K562 (cell line): ENCODE data around the gene SVBP. TPM values are rescaled to one million over a fixed set of nuclear protein-coding genes. Genes with fewer than 3 reads are reported as not detected.

Experiments used
- ATAC-seq: fragments of 200-7000 bp; cut with Tn5 transposase; 3 replicates; pipeline ENCODE4 v1.9.1; 2020; ENCODE audit warnings: moderate library complexity
- BruUV-seq: library from RNA; stranded (reverse); fragments of 400-500 nt; replicated peaks from 2 replicates; lab custom pipeline; 2021; lab: Mats Ljungman, UMichigan
- CTCF ChIA-PET: fragments of 300-600 bp; formaldehyde crosslinking; extraction: SDS; loops from one replicate; lab custom pipeline; 2021; ENCODE audit warnings: low intra/inter-chr PET ratio; lab: Yijun Ruan, JAX
- POLR2A ChIA-PET: fragments of 300-600, 350-650 bp; sonication (Branson Sonifier 250); formaldehyde crosslinking; extraction: SDS; loops from one replicate; lab custom pipeline; 2021; ENCODE audit warnings: antibody characterized with exemption, inconsistent platforms; lab: Yijun Ruan, JAX
- DNase-seq, 4 experiments: peaks; one replicate each; pipeline versions ENCODE4 v3.0.0 to v3.0.0-alpha.2; 2011 to 2018; ENCODE audit warnings: low spot score in 3 of 4, mixed read lengths in 3 of 4; ENCODE audit errors: extremely low read depth in 1 of 4
- FAIRE-seq: peaks from 2 replicates; lab custom pipeline; 2011; peaks lifted over from hg19 to GRCh38; lab: Jason Lieb, UNC
- H2AFZ ChIP-seq: 2 replicates; pipeline ENCODE4 v1.6.0; 2011; ENCODE audit warnings: low read depth, low read length, control low read depth, inconsistent platforms
- H3K27ac ChIP-seq: fragments of 200-600 bp; 3 replicates; pipeline ENCODE4 v1.8.0; 2011; ENCODE audit warnings: low read depth, mild to moderate bottlenecking, control low read depth, inconsistent platforms, low read length, moderate library complexity, mixed read lengths; ENCODE audit errors: extremely low read depth
- H3K27me3 ChIP-seq, 2 experiments: fragments of 300-600 bp in 1 of 2; 2 replicates in 1 of 2; 3 replicates in 1 of 2; pipeline versions ENCODE4 v1.6.0 to v1.8.0; 2011; ENCODE audit warnings: inconsistent platforms in 2 of 2, low read length in 2 of 2, mild to moderate bottlenecking in 1 of 2, mixed read lengths in 1 of 2, moderate library complexity in 1 of 2; ENCODE audit not compliant: control insufficient read depth in 2 of 2, insufficient read depth in 2 of 2
- H3K36me3 ChIP-seq: fragments of 300-600 bp; 3 replicates; pipeline ENCODE4 v1.8.0; 2011; ENCODE audit warnings: mild to moderate bottlenecking, low read length, inconsistent platforms; ENCODE audit not compliant: control insufficient read depth, insufficient read depth
- H3K4me1 ChIP-seq, 2 experiments: fragments of 200-600 bp in 1 of 2; replicated peaks in 1 of 2; 2 replicates in 1 of 2; 3 replicates in 1 of 2; pipeline versions ENCODE4 v1.5.1 to v1.8.0; 2011; ENCODE audit warnings: inconsistent platforms in 2 of 2, low read length in 2 of 2, mild to moderate bottlenecking in 1 of 2, mixed read lengths in 1 of 2, moderate library complexity in 1 of 2; ENCODE audit not compliant: control insufficient read depth in 2 of 2, insufficient read depth in 2 of 2
- H3K4me2 ChIP-seq: 2 replicates; pipeline ENCODE4 v1.6.1; 2011; ENCODE audit warnings: low read length, control low read depth, inconsistent platforms, mixed read lengths; ENCODE audit not compliant: insufficient read depth
- H3K4me3 ChIP-seq: fragments of 200-600 bp; sonication (generic), shearing (Covaris generic); 2 replicates; pipeline ENCODE4 v1.5.1; 2016; ENCODE audit warnings: control low read depth, inconsistent platforms
- H3K79me2 ChIP-seq: fragments of 200-600 bp; 3 replicates; pipeline ENCODE4 v1.8.0; 2011; ENCODE audit warnings: low read length, inconsistent platforms; ENCODE audit not compliant: control insufficient read depth, insufficient read depth
- H3K9ac ChIP-seq, 2 experiments: 2 replicates each; pipeline versions ENCODE4 v1.6.0 to v1.6.1; 2011; ENCODE audit warnings: low read depth in 2 of 2, low read length in 2 of 2, control low read depth in 1 of 2, inconsistent platforms in 1 of 2, mild to moderate bottlenecking in 1 of 2, mixed read lengths in 1 of 2; ENCODE audit not compliant: insufficient read depth in 1 of 2
- H3K9me1 ChIP-seq: one replicate; pipeline ENCODE4 v1.6.0; 2011; ENCODE audit warnings: inconsistent platforms, mild to moderate bottlenecking, low read length, moderate library complexity; ENCODE audit not compliant: control insufficient read depth, insufficient read depth
- H3K9me3 ChIP-seq: replicated peaks from 2 replicates; pipeline ENCODE4 v1.5.1; 2011; ENCODE audit warnings: low read depth, low read length, inconsistent platforms; ENCODE audit not compliant: control insufficient read depth, insufficient read depth
- H4K20me1 ChIP-seq: replicated peaks from 2 replicates; pipeline ENCODE4 v1.6.1; 2011; ENCODE audit warnings: low read length, inconsistent platforms, mixed read lengths; ENCODE audit not compliant: control insufficient read depth, insufficient read depth
- BRD4 ChIP-seq: fragments of 200-600 bp; sonication (generic); IDR thresholded peaks from 2 replicates; pipeline ENCODE4 v1.6.1; 2017; ENCODE audit warnings: inconsistent platforms
- HOXB6 ChIP-seq: fragments of 250-450 bp; sonication (Bioruptor Pico); IDR thresholded peaks from 2 replicates; pipeline ENCODE4 v1.5.1; 2022; ENCODE audit warnings: mild to moderate bottlenecking, borderline replicate concordance
- MIER1 ChIP-seq: fragments of 450-650 bp; IDR thresholded peaks from 2 replicates; pipeline ENCODE4 v1.6.1; 2016; ENCODE audit warnings: antibody characterized with exemption, mild to moderate bottlenecking, low read depth
- OTX1 ChIP-seq: fragments of 450-650 bp; formaldehyde crosslinking; IDR thresholded peaks from 2 replicates; pipeline ENCODE4 v1.4.0; 2022; ENCODE audit warnings: mild to moderate bottlenecking
- SMC3 ChIP-seq: conservative IDR thresholded peaks from 2 replicates; pipeline ENCODE4 v1.6.1; 2011; ENCODE audit warnings: low read depth, low read length, improper control_type of control experiment; ENCODE audit not compliant: insufficient read depth
- SRF ChIP-seq, 2 experiments: fragments of 250-450, 450-650 bp in 1 of 2; sonication (Bioruptor Pico) in 1 of 2; sonication (generic) in 1 of 2; formaldehyde crosslinking; IDR thresholded peaks; 2 replicates each; pipeline versions ENCODE4 v1.5.0 to v1.5.1; 2020 to 2022; ENCODE audit warnings: mild to moderate bottlenecking in 1 of 2, missing genetic modification reagents in 1 of 2
- ZEB2 ChIP-seq: fragments of 450-650 bp; IDR thresholded peaks from 2 replicates; pipeline ENCODE4 v1.6.1; 2016
- ZNF274 ChIP-seq: IDR thresholded peaks from 2 replicates; pipeline ENCODE4 v1.6.1; 2011; ENCODE audit warnings: low read depth, mild to moderate bottlenecking, low read length, moderate library complexity, borderline replicate concordance
- ZNF764 ChIP-seq: fragments of 250-450 bp; sonication (Bioruptor Pico); IDR thresholded peaks from 2 replicates; pipeline ENCODE4 v1.4.0; 2020; ENCODE audit warnings: low read depth, mild to moderate bottlenecking, moderate library complexity
- ZNF79 ChIP-seq: fragments of 250-450 bp; sonication (Bioruptor Pico); IDR thresholded peaks from 2 replicates; pipeline ENCODE4 v1.4.0; 2020; ENCODE audit warnings: low read depth, mild to moderate bottlenecking, moderate library complexity
- WGBS: fragments of 100-300 bp; shearing (Covaris generic); methylation state at CpG from one replicate; pipeline ENCODE4 v1.1.6; 2016; ENCODE audit warnings: low coverage, mixed read lengths; ENCODE audit not compliant: insufficient coverage; ENCODE audit errors: missing lambda C conversion rate; 5-methylcytosine and 5-hydroxymethylcytosine counted together
- in situ Hi-C: fragments of 300-500 bp; cut with MboI; formaldehyde crosslinking; loops from 4 replicates; pipeline ENCODE4 v1.15.0; 2018; ENCODE audit warnings: inconsistent platforms, mixed read lengths
- intact Hi-C: fragments of 100-400 bp; cut with micrococcal nuclease; formaldehyde crosslinking; loops from 2 replicates; pipeline ENCODE4 v1.14.2; 2022
- polyA plus RNA-seq, 8 experiments: library from polyadenylated mRNA; depleted of rRNA in 4 of 8; stranded (reverse) in 5 of 8; unstranded in 3 of 8; fragments of >200 nt; fragmentation: Nextera tagmentation in 2 of 8; fragmentation: Illumina TruSeq in 1 of 8; extraction: Ambion mirVana in 2 of 8; extraction: Trizol in 1 of 8; gene quantifications; 2 replicates each; pipeline versions ENCODE4 v1.2.1 to v1.2.3, GENCODE V29; 2011 to 2014; ENCODE audit warnings: inconsistent platforms in 1 of 8, missing spikeins in 1 of 8
- total RNA-seq, 7 experiments: library from RNA; depleted of rRNA in 6 of 7; stranded (reverse); fragments of >200 nt in 6 of 7; fragmentation: Illumina TruSeq in 2 of 7; extraction: Trizol in 2 of 7; gene quantifications; 2 replicates each; pipeline versions ENCODE4 v1.2.1 to v1.2.3, GENCODE V29; 2011 to 2021; ENCODE audit warnings: low replicate concordance in 1 of 7
- TF ChIP-seq, protein P1 (sequence below): fragments of 450-650 bp; formaldehyde crosslinking; IDR thresholded peaks from 2 replicates; pipeline ENCODE4 v1.4.0; 2020; ENCODE audit warnings: mild to moderate bottlenecking, moderate library complexity
- TF ChIP-seq, protein P2 (sequence below): sonication (generic); formaldehyde crosslinking; IDR thresholded peaks from 2 replicates; pipeline ENCODE4 v1.8.0; 2023; ENCODE audit warnings: mild to moderate bottlenecking, missing genetic modification reagents
- TF ChIP-seq, protein P3 (sequence below): fragments of 250-450 bp; sonication (Bioruptor Pico); IDR thresholded peaks from 2 replicates; pipeline ENCODE4 v1.8.0; 2021; ENCODE audit warnings: moderate library complexity, mild to moderate bottlenecking, inconsistent platforms

Gene SVBP
- total and polyA plus RNA-seq, 9 of the 15 experiments (the other 6 are each of a cell fraction or from before 2014, with no cell fraction given) = 31.7 to 49.7 (median 40.0) TPM

DNA sequence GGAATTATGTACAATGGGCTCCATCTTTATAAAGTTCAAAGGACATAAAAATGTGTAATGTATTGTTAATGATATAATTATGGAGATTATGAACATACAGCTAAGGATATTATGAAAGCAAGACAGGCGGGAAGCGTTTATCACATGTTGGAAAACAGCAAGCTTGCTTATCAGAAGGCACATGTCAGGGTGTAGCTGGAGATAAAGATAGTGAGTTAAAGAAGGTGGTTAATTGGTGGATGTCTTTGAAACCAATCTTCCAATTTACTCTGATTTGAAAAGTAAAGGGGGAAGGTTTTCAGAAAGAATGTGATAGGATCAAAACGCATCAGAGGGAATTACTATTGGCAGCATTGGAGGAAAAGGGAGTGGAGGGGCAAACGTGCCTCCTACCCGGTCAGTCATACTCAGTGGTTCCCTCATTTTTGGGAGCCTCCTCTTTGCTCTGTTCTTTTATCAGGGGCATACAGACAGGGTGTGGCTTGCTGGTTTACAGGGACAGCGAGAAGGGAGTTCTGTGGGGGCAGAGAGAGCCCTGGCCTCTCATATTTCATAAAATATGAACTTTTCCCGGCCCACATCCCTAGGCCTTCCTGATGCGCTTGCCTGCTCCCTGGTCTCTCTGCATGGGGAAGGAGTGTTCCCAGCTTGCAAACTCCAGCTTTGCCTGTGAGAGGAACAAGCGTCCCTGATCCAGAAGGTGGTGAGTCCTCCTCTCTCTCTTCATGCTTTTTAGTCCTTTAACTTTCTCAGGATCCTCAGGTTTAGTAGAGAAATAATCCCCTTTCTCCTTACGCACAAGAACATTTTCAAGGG lies 8.0 kb upstream of the SVBP start:
- peak overlapping the region; percentile 81 for H2AFZ ChIP-seq
- no TSS peak for BruUV-seq
- peaks cover 55% of the 10 kb centered on the region for H3K79me2 ChIP-seq
- DNase-seq = peak; percentile 78 to 95 (median 89)
- WGBS = under 1% methylated on average over 10 of the region's 10 CpGs
- peak; percentile 86 for FAIRE-seq
- H3K9me3 ChIP-seq = no peaks in the 10 kb centered on the region
- H4K20me1 ChIP-seq = no peaks in the 10 kb centered on the region
- intact Hi-C loops = loop anchor here (1.0 to 5.0 kb wide), 4 partner anchors 8 to 100 kb away; partner anchors contain the start of genes C1orf50, ERMAP, P3H1 and SVBP
- no peaks in the 10 kb centered on the region for H3K27me3 ChIP-seq
- peak overlapping the region; percentile 87 for H3K27ac ChIP-seq
- CTCF ChIA-PET = interaction anchor here (0.7 kb wide), 1 partner anchor 44 kb away, joined by 3 read pairs; no protein-coding TSS in a partner anchor
- H3K9me1 ChIP-seq = no peaks in the 10 kb centered on the region
- H3K4me1 ChIP-seq = peaks cover 25 to 57% of the 10 kb centered on the region in 2 experiments
- H3K36me3 ChIP-seq = peaks cover 21% of the 10 kb centered on the region
- in situ Hi-C loops = no loop called here
- ATAC-seq = peak; percentile 90
- H3K4me2 ChIP-seq = peak overlapping the region; percentile 97
- H3K4me3 ChIP-seq = peak overlapping the region; percentile 49
- H3K9ac ChIP-seq = peak overlapping the region; percentile 86 to 92
- POLR2A ChIA-PET = interaction anchor here (0.5 to 8.7 kb wide), 14 partner anchors 8 to 248 kb away, joined by 3 to 76 read pairs (median 4); partner anchors contain the start of genes C1orf50, ERMAP, P3H1 and YBX1
- TF ChIP-seq ZNF764 (CRISPR knock-in tag) (no peak), OTX1 (CRISPR knock-in tag) (peak; percentile 39; the same call in 1 of the 2 replicates), SMC3 (0 out of 2 replicates have a peak, but pooled peaks have one; percentile 3), SRF (CRISPR knock-in tag; IDR thresholded peaks at IDR 0.05) (peak in 1 of 2 experiments; percentile 15; a peak in 1 of 4 replicates), BRD4 (no peak), HOXB6 (no peak), ZNF79 (CRISPR knock-in tag) (no peak), MIER1 (no peak), ZEB2 (peak; percentile 81; the same call in 1 of the 2 replicates), ZNF274 (peak; percentile 73; the same call in 1 of the 2 replicates)
- TF ChIP-seq, protein P1, sequence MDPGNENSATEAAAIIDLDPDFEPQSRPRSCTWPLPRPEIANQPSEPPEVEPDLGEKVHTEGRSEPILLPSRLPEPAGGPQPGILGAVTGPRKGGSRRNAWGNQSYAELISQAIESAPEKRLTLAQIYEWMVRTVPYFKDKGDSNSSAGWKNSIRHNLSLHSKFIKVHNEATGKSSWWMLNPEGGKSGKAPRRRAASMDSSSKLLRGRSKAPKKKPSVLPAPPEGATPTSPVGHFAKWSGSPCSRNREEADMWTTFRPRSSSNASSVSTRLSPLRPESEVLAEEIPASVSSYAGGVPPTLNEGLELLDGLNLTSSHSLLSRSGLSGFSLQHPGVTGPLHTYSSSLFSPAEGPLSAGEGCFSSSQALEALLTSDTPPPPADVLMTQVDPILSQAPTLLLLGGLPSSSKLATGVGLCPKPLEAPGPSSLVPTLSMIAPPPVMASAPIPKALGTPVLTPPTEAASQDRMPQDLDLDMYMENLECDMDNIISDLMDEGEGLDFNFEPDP (CRISPR knock-in tag) = no peak
- TF ChIP-seq, protein P2, sequence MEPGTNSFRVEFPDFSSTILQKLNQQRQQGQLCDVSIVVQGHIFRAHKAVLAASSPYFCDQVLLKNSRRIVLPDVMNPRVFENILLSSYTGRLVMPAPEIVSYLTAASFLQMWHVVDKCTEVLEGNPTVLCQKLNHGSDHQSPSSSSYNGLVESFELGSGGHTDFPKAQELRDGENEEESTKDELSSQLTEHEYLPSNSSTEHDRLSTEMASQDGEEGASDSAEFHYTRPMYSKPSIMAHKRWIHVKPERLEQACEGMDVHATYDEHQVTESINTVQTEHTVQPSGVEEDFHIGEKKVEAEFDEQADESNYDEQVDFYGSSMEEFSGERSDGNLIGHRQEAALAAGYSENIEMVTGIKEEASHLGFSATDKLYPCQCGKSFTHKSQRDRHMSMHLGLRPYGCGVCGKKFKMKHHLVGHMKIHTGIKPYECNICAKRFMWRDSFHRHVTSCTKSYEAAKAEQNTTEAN (CRISPR knock-in tag) = no peak
- TF ChIP-seq, protein P3, sequence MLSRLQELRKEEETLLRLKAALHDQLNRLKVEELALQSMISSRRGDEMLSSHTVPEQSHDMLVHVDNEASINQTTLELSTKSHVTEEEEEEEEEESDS (CRISPR knock-in tag) = no peak
